Vagina (tissue), 2 donors: ENCODE measurements around the gene PAEP. TPM values are rescaled to one million over a fixed set of nuclear protein-coding genes. Genes with fewer than 3 reads are reported as not detected.

ENCODE experiments used
- DNase-seq, 2 donors: peaks; one replicate each; pipeline ENCODE4 v3.0.0-alpha.2; 2017; ENCODE audit errors: extremely low spot score in 2 of 2
- H3K27ac ChIP-seq: fragments of 200-600 bp; sonication (generic); one replicate; pipeline ENCODE4 v1.5.1; 2019
- H3K27me3 ChIP-seq: fragments of 200-600 bp; sonication (generic); one replicate; pipeline ENCODE4 v1.5.1; 2019
- H3K36me3 ChIP-seq, 2 donors: fragments of 200-600 bp; sonication (generic); one replicate each; pipeline ENCODE4 v1.5.1; 2017 to 2019
- H3K4me1 ChIP-seq: fragments of 200-600 bp; sonication (generic); one replicate; pipeline ENCODE4 v1.5.1; 2019
- H3K4me3 ChIP-seq, 2 donors: fragments of 200-600 bp; sonication (generic); 1 replicate in 1 of 2; 2 replicates in 1 of 2; pipeline ENCODE4 v1.5.1; 2016 to 2019
- H3K9me3 ChIP-seq: fragments of 200-600 bp; sonication (generic); one replicate; pipeline ENCODE4 v1.5.1; 2019
- CTCF ChIP-seq, 3 experiments: fragments of 450-650 bp in 2 of 3; fragments of 200-600 bp in 1 of 3; sonication (generic) in 1 of 3; IDR thresholded peaks; one replicate each; pipeline ENCODE4 v1.5.1; 2017 to 2019; ENCODE audit warnings: antibody characterized with exemption in 3 of 3, mild to moderate bottlenecking in 2 of 3, moderate library complexity in 2 of 3
- POLR2A ChIP-seq, 2 donors: fragments of 450-650 bp; IDR thresholded peaks; one replicate each; pipeline ENCODE4 v1.6.1; 2017; ENCODE audit warnings: antibody characterized with exemption in 2 of 2, mild to moderate bottlenecking in 2 of 2, moderate library complexity in 2 of 2
- POLR2AphosphoS5 ChIP-seq, 2 donors: sonication (generic); formaldehyde crosslinking; IDR thresholded peaks; one replicate each; pipeline ENCODE4 v1.9.0; 2017; ENCODE audit warnings: antibody characterized with exemption in 2 of 2, mild to moderate bottlenecking in 2 of 2, low read depth in 1 of 2; ENCODE audit not compliant: insufficient read depth in 1 of 2
- intact Hi-C: fragments of 100-400 bp; cut with DNase I; formaldehyde crosslinking; loops from one replicate; pipeline ENCODE4 v1.15.1; 2023
- total RNA-seq: library from RNA; depleted of rRNA; stranded (reverse); fragments of >200 nt; gene quantifications from one replicate; pipeline ENCODE4 v1.2.3, GENCODE V29; 2016

The PAEP gene
- total RNA-seq, 1 donor from 2014 or later, result not detected

GRCh38 chr9:135568026-135568425 is 6.5 kb downstream of the PAEP start:
- Histone ChIP-seq H3K4me3 (no peak overlapping the region), H3K4me1 (no peaks in the 10 kb centered on the region), H3K9me3 (no peaks in the 10 kb centered on the region), H3K27me3 (no peaks in the 10 kb centered on the region), H3K36me3 (no peaks in the 10 kb centered on the region), H3K27ac (no peak overlapping the region)
- TF ChIP-seq POLR2AphosphoS5 (IDR thresholded peaks at IDR 0.05; ENCODE audit: insufficient read depth in 1 of 2, low read depth in 1 of 2) (no peak), POLR2A (IDR thresholded peaks at IDR 0.05) (no peak), CTCF (IDR thresholded peaks at IDR 0.05) (no peak)
- no peak for DNase-seq
- intact Hi-C loops, result no loop called here

GRCh38 chr9:135570456-135570855 is 8.9 kb downstream of the PAEP start:
- Histone ChIP-seq H3K27me3 (no peaks in the 10 kb centered on the region), H3K4me3 (no peak overlapping the region), H3K4me1 (no peaks in the 10 kb centered on the region), H3K9me3 (no peaks in the 10 kb centered on the region), H3K27ac (no peak overlapping the region), H3K36me3 (no peaks in the 10 kb centered on the region)
- DNase-seq, result no peak
- TF ChIP-seq POLR2AphosphoS5 (IDR thresholded peaks at IDR 0.05; ENCODE audit: insufficient read depth in 1 of 2, low read depth in 1 of 2), result no peak
- TF ChIP-seq POLR2A (IDR thresholded peaks at IDR 0.05), result no peak
- no peak for TF ChIP-seq CTCF (IDR thresholded peaks at IDR 0.05)
- intact Hi-C loops, result no loop called here

GRCh38 chr9:135572233-135572632 is 10.7 kb downstream of the PAEP start:
- no peak for DNase-seq
- Histone ChIP-seq H3K27ac (no peak overlapping the region), H3K9me3 (no peaks in the 10 kb centered on the region), H3K27me3 (no peaks in the 10 kb centered on the region), H3K4me3 (no peak overlapping the region), H3K4me1 (no peaks in the 10 kb centered on the region), H3K36me3 (no peaks in the 10 kb centered on the region)
- no peak for TF ChIP-seq POLR2A (IDR thresholded peaks at IDR 0.05)
- TF ChIP-seq POLR2AphosphoS5 (IDR thresholded peaks at IDR 0.05; ENCODE audit: insufficient read depth in 1 of 2, low read depth in 1 of 2), result no peak
- no peak for TF ChIP-seq CTCF (IDR thresholded peaks at IDR 0.05)
- intact Hi-C loops, result no loop called here

- DNase-seq, result no peak
- H3K4me3 ChIP-seq, result no peak overlapping the region
- no peaks in the 10 kb centered on the region for H3K27me3 ChIP-seq
- H3K36me3 ChIP-seq, result no peaks in the 10 kb centered on the region
- H3K9me3 ChIP-seq, result no peaks in the 10 kb centered on the region
- intact Hi-C loops, result no loop called here
- no peaks in the 10 kb centered on the region for H3K4me1 ChIP-seq
- no peak overlapping the region for H3K27ac ChIP-seq
- TF ChIP-seq CTCF (IDR thresholded peaks at IDR 0.05) (no peak), POLR2AphosphoS5 (IDR thresholded peaks at IDR 0.05; ENCODE audit: insufficient read depth in 1 of 2, low read depth in 1 of 2) (no peak), POLR2A (IDR thresholded peaks at IDR 0.05) (no peak)
Observed at GRCh38 chr9:135573124-135573523, 11.6 kb downstream of the PAEP start.

- Histone ChIP-seq H3K4me1 (no peaks in the 10 kb centered on the region), H3K9me3 (no peaks in the 10 kb centered on the region), H3K27me3 (no peaks in the 10 kb centered on the region), H3K4me3 (no peak overlapping the region), H3K36me3 (no peaks in the 10 kb centered on the region), H3K27ac (no peak overlapping the region)
- peak in 1 of 2 donors; percentile 27 for DNase-seq
- TF ChIP-seq POLR2A (IDR thresholded peaks at IDR 0.05), result no peak
- TF ChIP-seq POLR2AphosphoS5 (IDR thresholded peaks at IDR 0.05; ENCODE audit: insufficient read depth in 1 of 2, low read depth in 1 of 2), result no peak
- no peak for TF ChIP-seq CTCF (IDR thresholded peaks at IDR 0.05)
- intact Hi-C loops, result no loop called here
Observed at GRCh38 chr9:135574331-135574730, 12.8 kb downstream of the PAEP start.
